Hypothalamus (tissue), 51 donors: ENCODE results near the gene FKBP6.
A peak's percentile ranks its signal among the peaks of the same experiment; 100 is the strongest.
"Not testable (repeated sequence)": the region's sequence is repeated elsewhere in the genome, so short reads cannot be mapped to it uniquely, and the experiment has no call there.

ENCODE experiments used
- DNase-seq, 51 donors: peaks; one replicate each; lab custom pipeline; 2025; lab: John Stamatoyannopoulos, UW

The FKBP6 gene

GRCh38 chr7:73387908-73388414, 60.0 kb downstream of the FKBP6 start:
- no peak for DNase-seq

GRCh38 chr7:73391396-73391795, 63.4 kb downstream of the FKBP6 start:
- DNase-seq = no peak

GRCh38 chr7:73394422-73394821, 66.5 kb downstream of the FKBP6 start:
- DNase-seq = no peak

GRCh38 chr7:73395538-73396503, 67.9 kb downstream of the FKBP6 start:
- DNase-seq = peak in 9 of 51 donors; percentile 2 to 45 (median 11)

- DNase-seq = peak in 6 of 51 donors; percentile 5 to 32 (median 12)
Observed at GRCh38 chr7:73397521-73398281, 69.7 kb downstream of the FKBP6 start.

- DNase-seq = peak in 49 of 51 donors; percentile 10 to 91 (median 45)
Observed at GRCh38 chr7:73399185-73400050, 71.5 kb downstream of the FKBP6 start.

- not testable (repeated sequence) for DNase-seq
Observed at GRCh38 chr7:73404860-73405259, 76.9 kb downstream of the FKBP6 start.
